Hepatocyte (in vitro differentiated cells): ENCODE data around the gene TNNC2. TPM values are rescaled to one million over a fixed set of nuclear protein-coding genes. Genes with fewer than 3 reads are reported as not detected.
A peak's percentile ranks its signal among the peaks of the same experiment; 100 is the strongest.

Experiments
- DNase-seq: peaks from one replicate; pipeline ENCODE4 v3.0.0-alpha.2; 2016; ENCODE audit warnings: low spot score
- H2AFZ ChIP-seq: fragments of 200-600 bp; sonication (generic); 2 replicates; pipeline ENCODE4 v1.6.0; 2016; ENCODE audit warnings: antibody characterized with exemption, mild to moderate bottlenecking
- H3K27ac ChIP-seq: fragments of 200-600 bp; sonication (generic); 2 replicates; pipeline ENCODE4 v1.5.1; 2016; ENCODE audit warnings: mild to moderate bottlenecking
- H3K27me3 ChIP-seq: fragments of 200-600 bp; sonication (generic); 2 replicates; pipeline ENCODE4 v1.6.1; 2016
- H3K36me3 ChIP-seq: fragments of 200-600 bp; sonication (generic); replicated peaks from 2 replicates; pipeline ENCODE4 v1.5.1; 2016; ENCODE audit warnings: low read depth; ENCODE audit not compliant: insufficient read depth
- H3K4me1 ChIP-seq: fragments of 200-600 bp; sonication (generic); 2 replicates; pipeline ENCODE4 v1.5.1; 2016; ENCODE audit warnings: mild to moderate bottlenecking, moderate library complexity; ENCODE audit not compliant: insufficient read depth
- H3K4me2 ChIP-seq: fragments of 200-600 bp; sonication (generic); 2 replicates; pipeline ENCODE4 v1.6.0; 2016
- H3K4me3 ChIP-seq: fragments of 200-600 bp; sonication (generic); 2 replicates; pipeline ENCODE4 v1.5.1; 2016; ENCODE audit warnings: mild to moderate bottlenecking
- H3K79me2 ChIP-seq: fragments of 200-600 bp; sonication (generic); 2 replicates; pipeline ENCODE4 v1.6.0; 2017; ENCODE audit warnings: mild to moderate bottlenecking
- H3K9me2 ChIP-seq: fragments of 200-600 bp; sonication (generic); replicated peaks from 2 replicates; pipeline ENCODE4 v1.6.0; 2017; ENCODE audit warnings: mild to moderate bottlenecking; ENCODE audit not compliant: insufficient read depth
- H3K9me3 ChIP-seq: fragments of 200-600 bp; sonication (generic); 2 replicates; pipeline ENCODE4 v1.5.1; 2016; ENCODE audit warnings: low read depth, mild to moderate bottlenecking
- H4K20me1 ChIP-seq: fragments of 200-600 bp; sonication (generic); 2 replicates; pipeline ENCODE4 v1.6.0; 2016; ENCODE audit warnings: mild to moderate bottlenecking; ENCODE audit not compliant: insufficient read depth, poor library complexity, severe bottlenecking
- CTCF ChIP-seq: fragments of 200-600 bp; sonication (generic); IDR thresholded peaks from 2 replicates; pipeline ENCODE4 v1.5.1; 2016; ENCODE audit warnings: antibody characterized with exemption, mild to moderate bottlenecking; ENCODE audit not compliant: poor library complexity
- EZH2 ChIP-seq: fragments of 200-600 bp; sonication (generic); IDR thresholded peaks from 2 replicates; pipeline ENCODE4 v1.6.1; 2016; ENCODE audit warnings: antibody characterized with exemption, mild to moderate bottlenecking, borderline replicate concordance
- EZH2phosphoT487 ChIP-seq: fragments of 200-600 bp; sonication (generic); IDR thresholded peaks from one replicate; pipeline ENCODE4 v1.6.1; 2018; ENCODE audit warnings: antibody characterized with exemption, mild to moderate bottlenecking, low read depth, moderate library complexity; ENCODE audit not compliant: unreplicated experiment, severe bottlenecking
- WGBS: methylation state at CpG from one replicate; pipeline ENCODE4 v1.1.6; 2016; ENCODE audit warnings: low lambda C conversion rate; ENCODE audit errors: missing lambda C conversion rate; 5-methylcytosine and 5-hydroxymethylcytosine counted together
- polyA plus RNA-seq: library from polyadenylated mRNA; unstranded; fragments of >200 nt; fragmentation: Nextera tagmentation; extraction: Ambion mirVana; gene quantifications from 2 replicates; pipeline ENCODE4 v1.2.1, GENCODE V29; 2016
- total RNA-seq: library from RNA; depleted of rRNA; stranded (reverse); fragments of >200 nt; gene quantifications from 2 replicates; pipeline ENCODE4 v1.2.3, GENCODE V29; 2014

The TNNC2 gene
- total and polyA plus RNA-seq, 2 experiments from 2014 or later = 0.51 to 0.63 TPM

GRCh38 chr20:45813006-45813340 is 14.1 kb downstream of the TNNC2 start:
- Histone ChIP-seq H3K9me2 (no peaks in the 10 kb centered on the region), H3K27ac (no peak overlapping the region), H3K79me2 (peaks cover 20% of the 10 kb centered on the region), H3K4me3 (peak overlapping the region; percentile 27), H3K4me2 (peak overlapping the region; percentile 82), H4K20me1 (no peaks in the 10 kb centered on the region), H3K36me3 (no peaks in the 10 kb centered on the region), H3K9me3 (no peaks in the 10 kb centered on the region), H2AFZ (peak overlapping the region; percentile 8), H3K4me1 (no peaks in the 10 kb centered on the region), H3K27me3 (no peaks in the 10 kb centered on the region)
- WGBS = 4% methylated on average over 11 of the region's 11 CpGs
- no peak for DNase-seq
- TF ChIP-seq CTCF = no peak
- no peak for TF ChIP-seq EZH2
- no peak for TF ChIP-seq EZH2phosphoT487

- Histone ChIP-seq H2AFZ (peak within 1 kb of the TSS; percentile 8), H4K20me1 (no peaks in the 10 kb centered on the region), H3K9me3 (no peaks in the 10 kb centered on the region), H3K9me2 (no peaks in the 10 kb centered on the region), H3K36me3 (no peaks in the 10 kb centered on the region), H3K4me1 (no peaks in the 10 kb centered on the region), H3K4me2 (peak within 1 kb of the TSS; percentile 82), H3K79me2 (peaks cover 20% of the 10 kb centered on the region), H3K27ac (peak within 1 kb of the TSS; percentile 25), H3K4me3 (peak within 1 kb of the TSS; percentile 27), H3K27me3 (no peaks in the 10 kb centered on the region)
- no peak for TF ChIP-seq EZH2
- no peak for TF ChIP-seq CTCF
- TF ChIP-seq EZH2phosphoT487 = no peak
- WGBS = 1% methylated on average over 65 of the region's 65 CpGs
- DNase-seq = peak; percentile 98
These were observed 14.7 kb downstream of the TNNC2 start, which contains the start of gene UBE2C for GRCh38 chr20:45812157-45813005. Gene UBE2C, plus strand, starts transcription at chr20:45812644. Its CDS starts 52 bp downstream, at chr20:45812696.

- no peaks in the 10 kb centered on the region for H3K36me3 ChIP-seq
- DNase-seq = no peak
- H3K4me1 ChIP-seq = no peaks in the 10 kb centered on the region
- H3K79me2 ChIP-seq = peaks cover 20% of the 10 kb centered on the region
- H3K4me2 ChIP-seq = no peak overlapping the region
- H3K4me3 ChIP-seq = no peak overlapping the region
- H2AFZ ChIP-seq = no peak overlapping the region
- H3K27ac ChIP-seq = no peak overlapping the region
- 98% methylated on average over 8 of the region's 8 CpGs for WGBS
- no peak for TF ChIP-seq EZH2
- no peak for TF ChIP-seq CTCF
- no peak for TF ChIP-seq EZH2phosphoT487
- no peaks in the 10 kb centered on the region for H3K9me3 ChIP-seq
- no peaks in the 10 kb centered on the region for H3K9me2 ChIP-seq
- no peaks in the 10 kb centered on the region for H3K27me3 ChIP-seq
- H4K20me1 ChIP-seq = no peaks in the 10 kb centered on the region
These were observed 16.7 kb downstream of the TNNC2 start for GRCh38 chr20:45810191-45810970.
